ENCODE results near the gene ABL2.
A peak's percentile ranks its signal among the peaks of the same experiment; 100 is the strongest.

The ABL2 gene

GRCh38 chr1:179166663-179167417 is 62.6 kb downstream of the ABL2 start:
- TF ChIP-seq CTCF (conservative IDR thresholded peaks at IDR 0.05; ENCODE audit: control insufficient read depth, insufficient read depth, low read depth, low read length) = no peak
- DNase-seq (ENCODE audit: low read depth) = peak; percentile 60
- H3K4me3 ChIP-seq (ENCODE audit: control insufficient read depth, low read depth, low read length) = no peak overlapping the region

- no peak for TF ChIP-seq CTCF (conservative IDR thresholded peaks at IDR 0.05; ENCODE audit: control insufficient read depth, insufficient read depth, low read depth, low read length)
- H3K4me3 ChIP-seq (ENCODE audit: control insufficient read depth, low read depth, low read length) = no peak overlapping the region
- DNase-seq (ENCODE audit: low read depth) = peak; percentile 66
Measured at GRCh38 chr1:179164494-179164893, 65.0 kb downstream of the ABL2 start.

GRCh38 chr1:179156708-179157107 is 72.8 kb downstream of the ABL2 start:
- TF ChIP-seq CTCF (conservative IDR thresholded peaks at IDR 0.05; ENCODE audit: control insufficient read depth, insufficient read depth, low read depth, low read length) = no peak
- H3K4me3 ChIP-seq (ENCODE audit: control insufficient read depth, low read depth, low read length) = no peak overlapping the region
- DNase-seq (ENCODE audit: low read depth) = no peak

GRCh38 chr1:179156026-179156425 is 73.5 kb downstream of the ABL2 start:
- no peak overlapping the region for H3K4me3 ChIP-seq (ENCODE audit: control insufficient read depth, low read depth, low read length)
- TF ChIP-seq CTCF (conservative IDR thresholded peaks at IDR 0.05; ENCODE audit: control insufficient read depth, insufficient read depth, low read depth, low read length) = no peak
- no peak for DNase-seq (ENCODE audit: low read depth)

- H3K4me3 ChIP-seq (ENCODE audit: control insufficient read depth, low read depth, low read length) = no peak overlapping the region
- TF ChIP-seq CTCF (conservative IDR thresholded peaks at IDR 0.05; ENCODE audit: control insufficient read depth, insufficient read depth, low read depth, low read length) = no peak
- no peak for DNase-seq (ENCODE audit: low read depth)
Measured at GRCh38 chr1:179155615-179156014, 73.9 kb downstream of the ABL2 start.

- no peak for DNase-seq (ENCODE audit: low read depth)
- no peak overlapping the region for H3K4me3 ChIP-seq (ENCODE audit: control insufficient read depth, low read depth, low read length)
- TF ChIP-seq CTCF (conservative IDR thresholded peaks at IDR 0.05; ENCODE audit: control insufficient read depth, insufficient read depth, low read depth, low read length) = no peak
Measured at GRCh38 chr1:179154437-179154836, 75.0 kb downstream of the ABL2 start.
